NB4 (cell line): ENCODE results near the gene LDB3.

Experiments used
- MYC ChIP-seq: IDR thresholded peaks from 2 replicates; pipeline ENCODE4 v1.6.1; 2011; ENCODE audit warnings: low read depth, low read length
- POLR2A ChIP-seq: IDR thresholded peaks from 2 replicates; pipeline ENCODE4 v1.6.1; 2011; ENCODE audit warnings: mild to moderate bottlenecking; ENCODE audit not compliant: insufficient read length; ENCODE audit errors: extremely low read depth
- TF ChIP-seq, protein P1 (sequence below): IDR thresholded peaks from one replicate; pipeline ENCODE4 v1.5.1; 2012; ENCODE audit warnings: low read depth, low read length
- TF ChIP-seq, protein P2 (sequence below): IDR thresholded peaks from 2 replicates; pipeline ENCODE4 v1.6.1; 2011; ENCODE audit warnings: low read depth, low read length

DNA sequence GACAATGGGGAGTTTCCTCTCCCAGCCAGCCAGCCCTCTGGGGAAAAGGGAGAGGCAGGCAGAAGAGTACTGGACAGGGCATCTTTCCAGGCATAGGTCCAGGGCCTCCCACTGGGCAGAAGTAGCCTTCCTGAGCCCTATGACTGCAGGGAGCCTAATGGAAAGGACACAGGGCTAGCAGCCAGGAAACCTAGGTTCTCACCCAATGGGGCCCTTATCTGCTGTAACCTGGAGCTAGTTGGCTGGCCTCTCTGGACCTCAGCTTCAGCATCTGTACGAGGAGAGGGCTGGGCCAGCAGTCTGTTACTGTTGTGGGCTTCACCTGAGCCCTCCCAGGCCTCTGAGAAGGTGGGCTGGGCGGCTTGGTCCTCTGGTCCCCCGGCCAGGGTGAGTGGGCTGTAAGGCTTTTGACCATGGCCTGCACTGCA, 22.4 kb downstream of the LDB3 start:
- TF ChIP-seq POLR2A (no peak), MYC (no peak)
- TF ChIP-seq, protein P1, sequence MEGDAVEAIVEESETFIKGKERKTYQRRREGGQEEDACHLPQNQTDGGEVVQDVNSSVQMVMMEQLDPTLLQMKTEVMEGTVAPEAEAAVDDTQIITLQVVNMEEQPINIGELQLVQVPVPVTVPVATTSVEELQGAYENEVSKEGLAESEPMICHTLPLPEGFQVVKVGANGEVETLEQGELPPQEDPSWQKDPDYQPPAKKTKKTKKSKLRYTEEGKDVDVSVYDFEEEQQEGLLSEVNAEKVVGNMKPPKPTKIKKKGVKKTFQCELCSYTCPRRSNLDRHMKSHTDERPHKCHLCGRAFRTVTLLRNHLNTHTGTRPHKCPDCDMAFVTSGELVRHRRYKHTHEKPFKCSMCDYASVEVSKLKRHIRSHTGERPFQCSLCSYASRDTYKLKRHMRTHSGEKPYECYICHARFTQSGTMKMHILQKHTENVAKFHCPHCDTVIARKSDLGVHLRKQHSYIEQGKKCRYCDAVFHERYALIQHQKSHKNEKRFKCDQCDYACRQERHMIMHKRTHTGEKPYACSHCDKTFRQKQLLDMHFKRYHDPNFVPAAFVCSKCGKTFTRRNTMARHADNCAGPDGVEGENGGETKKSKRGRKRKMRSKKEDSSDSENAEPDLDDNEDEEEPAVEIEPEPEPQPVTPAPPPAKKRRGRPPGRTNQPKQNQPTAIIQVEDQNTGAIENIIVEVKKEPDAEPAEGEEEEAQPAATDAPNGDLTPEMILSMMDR = no peak
- TF ChIP-seq, protein P2, sequence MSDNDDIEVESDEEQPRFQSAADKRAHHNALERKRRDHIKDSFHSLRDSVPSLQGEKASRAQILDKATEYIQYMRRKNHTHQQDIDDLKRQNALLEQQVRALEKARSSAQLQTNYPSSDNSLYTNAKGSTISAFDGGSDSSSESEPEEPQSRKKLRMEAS = no peak
